SK-N-SH treated with all-trans-retinoic acid at 6 μM for 48 hours (cell line): Measurements from ENCODE around the gene KRTAP2-2.

Experiments used
- ARNTL ChIP-seq: fragments of 450-650 bp; formaldehyde crosslinking; IDR thresholded peaks from 2 replicates; pipeline ENCODE4 v1.5.0; 2020; ENCODE audit warnings: low read depth, mild to moderate bottlenecking, moderate library complexity, borderline replicate concordance
- CSDC2 ChIP-seq: fragments of 250-450 bp; sonication (Bioruptor Pico); IDR thresholded peaks from 2 replicates; pipeline ENCODE4 v1.5.0; 2020; ENCODE audit warnings: mild to moderate bottlenecking, moderate library complexity
- ZNF565 ChIP-seq: fragments of 450-650 bp; formaldehyde crosslinking; conservative IDR thresholded peaks from 2 replicates; pipeline ENCODE4 v1.5.0; 2020; ENCODE audit warnings: low read depth, mild to moderate bottlenecking, moderate library complexity
- TF ChIP-seq, protein P1 (sequence below): fragments of 250-450 bp; sonication (Bioruptor Pico); IDR thresholded peaks from 2 replicates; pipeline ENCODE4 v1.8.0; 2020; ENCODE audit warnings: mild to moderate bottlenecking, moderate library complexity, borderline replicate concordance

DNA sequence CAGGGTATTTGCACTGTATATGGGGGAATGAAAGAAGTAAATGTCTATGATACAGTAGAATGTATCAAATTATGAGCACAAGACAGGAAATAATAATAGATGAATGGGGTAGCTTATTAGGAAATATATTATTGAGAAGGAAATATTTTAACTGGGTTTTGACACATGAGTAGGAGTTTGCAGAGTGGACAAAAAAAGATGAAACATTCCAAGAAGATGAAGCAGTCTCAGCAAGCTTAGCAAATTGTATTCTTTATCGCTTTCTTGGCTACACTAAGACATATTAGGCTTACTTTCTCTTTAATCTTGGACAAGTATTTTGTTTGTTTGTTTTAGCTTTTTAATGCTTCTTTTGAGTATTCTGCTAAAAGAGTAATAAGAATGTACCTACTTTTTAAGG lies 48.9 kb upstream of the KRTAP2-2 start:
- TF ChIP-seq CSDC2 (no peak), ARNTL (CRISPR knock-in tag) (no peak), ZNF565 (CRISPR knock-in tag) (no peak)
- TF ChIP-seq, protein P1, sequence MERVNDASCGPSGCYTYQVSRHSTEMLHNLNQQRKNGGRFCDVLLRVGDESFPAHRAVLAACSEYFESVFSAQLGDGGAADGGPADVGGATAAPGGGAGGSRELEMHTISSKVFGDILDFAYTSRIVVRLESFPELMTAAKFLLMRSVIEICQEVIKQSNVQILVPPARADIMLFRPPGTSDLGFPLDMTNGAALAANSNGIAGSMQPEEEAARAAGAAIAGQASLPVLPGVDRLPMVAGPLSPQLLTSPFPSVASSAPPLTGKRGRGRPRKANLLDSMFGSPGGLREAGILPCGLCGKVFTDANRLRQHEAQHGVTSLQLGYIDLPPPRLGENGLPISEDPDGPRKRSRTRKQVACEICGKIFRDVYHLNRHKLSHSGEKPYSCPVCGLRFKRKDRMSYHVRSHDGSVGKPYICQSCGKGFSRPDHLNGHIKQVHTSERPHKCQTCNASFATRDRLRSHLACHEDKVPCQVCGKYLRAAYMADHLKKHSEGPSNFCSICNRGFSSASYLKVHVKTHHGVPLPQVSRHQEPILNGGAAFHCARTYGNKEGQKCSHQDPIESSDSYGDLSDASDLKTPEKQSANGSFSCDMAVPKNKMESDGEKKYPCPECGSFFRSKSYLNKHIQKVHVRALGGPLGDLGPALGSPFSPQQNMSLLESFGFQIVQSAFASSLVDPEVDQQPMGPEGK (CRISPR knock-in tag) = no peak
